Measurements from ENCODE around the gene SULT1A3. TPM values are rescaled to one million over a fixed set of nuclear protein-coding genes. Genes with fewer than 3 reads are reported as not detected.

The SULT1A3 gene
- total RNA-seq, 1 donor from 2014 or later, result 33.0 TPM

GRCh38 chr16:30179931-30180330, 19.1 kb upstream of the SULT1A3 start:
- Mint-ChIP-seq H3K27me3 (peaks cover 19% of the 10 kb centered on the region), H3K9me3 (ENCODE audit: low read depth) (no peaks in the 10 kb centered on the region), H3K4me1 (ENCODE audit: low read depth) (no peaks in the 10 kb centered on the region), H3K27ac (no peak overlapping the region), H3K4me3 (ENCODE audit: low read depth) (no peak overlapping the region), H3K36me3 (ENCODE audit: insufficient read depth) (no peaks in the 10 kb centered on the region)
- DNase-seq (ENCODE audit: low spot score, unreplicated experiment), result no peak
- no peak for TF ChIP-seq CTCF (IDR thresholded peaks at IDR 0.05; ENCODE audit: unreplicated experiment)

GRCh38 chr16:30180741-30181140, 18.3 kb upstream of the SULT1A3 start:
- no peak for TF ChIP-seq CTCF (IDR thresholded peaks at IDR 0.05; ENCODE audit: unreplicated experiment)
- H3K27me3 Mint-ChIP-seq, result peaks cover 20% of the 10 kb centered on the region

GRCh38 chr16:30183233-30184095, 15.6 kb upstream of the SULT1A3 start, which contains the start of gene CORO1A:
Gene CORO1A (plus strand): TSS chr16:30183602. CDS start chr16:30185210, 1,608 bp downstream.
- TF ChIP-seq CTCF (IDR thresholded peaks at IDR 0.05; ENCODE audit: unreplicated experiment), result no peak
- Mint-ChIP-seq H3K4me3 (ENCODE audit: low read depth) (peak within 1 kb of the TSS; percentile 80), H3K27ac (no peak within 1 kb of the TSS), H3K36me3 (ENCODE audit: insufficient read depth) (no peaks in the 10 kb centered on the region), H3K4me1 (ENCODE audit: low read depth) (no peaks in the 10 kb centered on the region), H3K9me3 (ENCODE audit: low read depth) (no peaks in the 10 kb centered on the region), H3K27me3 (peaks cover 20% of the 10 kb centered on the region)
- DNase-seq (ENCODE audit: low spot score, unreplicated experiment), result peak; percentile 51

More at GRCh38 chr16:30180741-30181140, 18.3 kb upstream of the SULT1A3 start:
- no peaks in the 10 kb centered on the region for H3K9me3 Mint-ChIP-seq (ENCODE audit: low read depth)
- H3K36me3 Mint-ChIP-seq (ENCODE audit: insufficient read depth), result no peaks in the 10 kb centered on the region
- DNase-seq (ENCODE audit: low spot score, unreplicated experiment), result no peak
- H3K4me3 Mint-ChIP-seq (ENCODE audit: low read depth), result no peak overlapping the region
- H3K4me1 Mint-ChIP-seq (ENCODE audit: low read depth), result no peaks in the 10 kb centered on the region
- no peak overlapping the region for H3K27ac Mint-ChIP-seq

GRCh38 chr16:30184096-30184890, 14.8 kb upstream of the SULT1A3 start:
- H3K9me3 Mint-ChIP-seq (ENCODE audit: low read depth), result no peaks in the 10 kb centered on the region
- H3K36me3 Mint-ChIP-seq (ENCODE audit: insufficient read depth), result no peaks in the 10 kb centered on the region
- no peak for TF ChIP-seq CTCF (IDR thresholded peaks at IDR 0.05; ENCODE audit: unreplicated experiment)
- peaks cover 20% of the 10 kb centered on the region for H3K27me3 Mint-ChIP-seq
- H3K27ac Mint-ChIP-seq, result no peak overlapping the region
- H3K4me3 Mint-ChIP-seq (ENCODE audit: low read depth), result peak overlapping the region; percentile 50
- DNase-seq (ENCODE audit: low spot score, unreplicated experiment), result no peak
- H3K4me1 Mint-ChIP-seq (ENCODE audit: low read depth), result no peaks in the 10 kb centered on the region
